Smooth muscle cell (in vitro differentiated cells): ENCODE measurements around the gene CCDC126. TPM values are rescaled to one million over a fixed set of nuclear protein-coding genes. Genes with fewer than 3 reads are reported as not detected.

Source experiments
- DNase-seq: peaks from one replicate; lab custom pipeline; 2025; ENCODE audit not compliant: unreplicated experiment; lab: John Stamatoyannopoulos, UW
- H2AFZ ChIP-seq: fragments of 200-600 bp; sonication (generic); 2 replicates; pipeline ENCODE4 v1.6.0; 2016; ENCODE audit warnings: antibody characterized with exemption, low read depth, mild to moderate bottlenecking
- H3F3A ChIP-seq: fragments of 200-600 bp; sonication (generic); 2 replicates; pipeline ENCODE4 v1.6.0; 2017; ENCODE audit warnings: antibody characterized with exemption, low read depth
- H3K27ac ChIP-seq: fragments of 200-600 bp; sonication (generic); 2 replicates; pipeline ENCODE4 v1.5.1; 2016; ENCODE audit warnings: low read depth, mild to moderate bottlenecking
- H3K27me3 ChIP-seq: fragments of 200-600 bp; sonication (generic); 2 replicates; pipeline ENCODE4 v1.6.1; 2016; ENCODE audit warnings: low read depth, mild to moderate bottlenecking
- H3K36me3 ChIP-seq: fragments of 200-600 bp; sonication (generic); 2 replicates; pipeline ENCODE4 v1.5.1; 2016; ENCODE audit warnings: low read depth
- H3K4me1 ChIP-seq: fragments of 200-600 bp; sonication (generic); 2 replicates; pipeline ENCODE4 v1.5.1; 2016; ENCODE audit warnings: low read depth
- H3K4me2 ChIP-seq: fragments of 200-600 bp; sonication (generic); 2 replicates; pipeline ENCODE4 v1.6.0; 2016; ENCODE audit warnings: mild to moderate bottlenecking
- H3K4me3 ChIP-seq: fragments of 200-600 bp; sonication (generic); 2 replicates; pipeline ENCODE4 v1.5.1; 2016; ENCODE audit warnings: mild to moderate bottlenecking
- H3K79me2 ChIP-seq: fragments of 200-600 bp; sonication (generic); 2 replicates; pipeline ENCODE4 v1.6.0; 2016; ENCODE audit warnings: low read depth, mild to moderate bottlenecking
- H3K9ac ChIP-seq: fragments of 200-600 bp; sonication (generic); 2 replicates; pipeline ENCODE4 v1.6.0; 2016; ENCODE audit warnings: low read depth
- H3K9me3 ChIP-seq: fragments of 200-600 bp; sonication (generic); replicated peaks from 2 replicates; pipeline ENCODE4 v1.5.1; 2016; ENCODE audit warnings: low read depth
- H4K20me1 ChIP-seq: fragments of 200-600 bp; sonication (generic); 2 replicates; pipeline ENCODE4 v1.6.0; 2016; ENCODE audit warnings: low read depth
- WGBS: methylation state at CpG from one replicate; pipeline ENCODE4 v1.1.7; 2016; ENCODE audit warnings: low lambda C conversion rate; 5-methylcytosine and 5-hydroxymethylcytosine counted together
- polyA plus RNA-seq: library from polyadenylated mRNA; unstranded; fragments of >200 nt; fragmentation: Nextera tagmentation; extraction: Ambion mirVana; gene quantifications from 2 replicates; pipeline ENCODE4 v1.2.1, GENCODE V29; 2016
- total RNA-seq: library from RNA; depleted of rRNA; stranded (reverse); fragments of >200 nt; gene quantifications from 2 replicates; pipeline ENCODE4 v1.2.3, GENCODE V29; 2014
- TF ChIP-seq, protein P1 (sequence below): fragments of 200-600 bp; sonication (generic); IDR thresholded peaks from 2 replicates; pipeline ENCODE4 v1.5.1; 2017; ENCODE audit warnings: borderline replicate concordance, mild to moderate bottlenecking, antibody characterized with exemption; ENCODE audit not compliant: insufficient read depth, poor library complexity, severe bottlenecking

Gene CCDC126
- total and polyA plus RNA-seq, 2 experiments from 2014 or later, result 9.5 to 23.2 TPM

DNA sequence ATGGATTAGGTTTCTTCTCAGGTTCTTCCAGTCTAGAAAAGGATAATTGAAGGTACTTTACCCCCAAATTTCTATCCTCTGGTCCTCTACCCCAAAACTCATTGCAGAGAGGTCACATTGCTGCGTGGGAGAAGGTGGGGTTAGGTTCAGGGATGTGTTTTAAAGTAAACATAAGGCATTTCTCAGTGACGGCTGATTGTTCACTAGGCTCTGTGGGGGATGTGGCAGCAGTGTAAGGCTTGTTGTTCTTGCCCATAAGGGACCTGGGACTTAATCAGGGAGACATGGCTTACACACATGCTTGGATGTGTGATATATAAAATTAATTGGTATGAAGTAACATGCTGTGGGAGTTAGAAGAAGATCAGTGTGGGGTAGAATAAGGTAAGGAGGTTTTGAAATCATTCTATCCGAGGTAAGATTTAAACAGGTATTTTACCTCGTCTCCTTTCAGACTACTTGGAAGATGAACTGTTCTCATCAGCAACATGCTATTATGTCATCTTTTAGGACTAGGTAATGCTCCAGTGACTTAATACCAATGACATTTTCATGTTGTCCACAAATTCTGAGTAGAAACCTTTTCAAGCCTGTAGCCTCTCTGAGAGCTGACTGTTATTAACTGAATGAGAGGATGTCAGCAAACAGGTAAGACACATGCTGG is 6.6 kb downstream of the CCDC126 start:
- Histone ChIP-seq H3F3A (no peaks in the 10 kb centered on the region), H3K9ac (no peak overlapping the region), H2AFZ (no peak overlapping the region), H3K4me2 (no peak overlapping the region), H3K4me1 (peaks cover 15% of the 10 kb centered on the region), H3K27me3 (no peaks in the 10 kb centered on the region), H3K27ac (no peak overlapping the region), H3K36me3 (no peaks in the 10 kb centered on the region), H4K20me1 (peaks cover 9% of the 10 kb centered on the region), H3K9me3 (no peaks in the 10 kb centered on the region), H3K4me3 (no peak overlapping the region), H3K79me2 (peaks cover 43% of the 10 kb centered on the region)
- TF ChIP-seq, protein P1, sequence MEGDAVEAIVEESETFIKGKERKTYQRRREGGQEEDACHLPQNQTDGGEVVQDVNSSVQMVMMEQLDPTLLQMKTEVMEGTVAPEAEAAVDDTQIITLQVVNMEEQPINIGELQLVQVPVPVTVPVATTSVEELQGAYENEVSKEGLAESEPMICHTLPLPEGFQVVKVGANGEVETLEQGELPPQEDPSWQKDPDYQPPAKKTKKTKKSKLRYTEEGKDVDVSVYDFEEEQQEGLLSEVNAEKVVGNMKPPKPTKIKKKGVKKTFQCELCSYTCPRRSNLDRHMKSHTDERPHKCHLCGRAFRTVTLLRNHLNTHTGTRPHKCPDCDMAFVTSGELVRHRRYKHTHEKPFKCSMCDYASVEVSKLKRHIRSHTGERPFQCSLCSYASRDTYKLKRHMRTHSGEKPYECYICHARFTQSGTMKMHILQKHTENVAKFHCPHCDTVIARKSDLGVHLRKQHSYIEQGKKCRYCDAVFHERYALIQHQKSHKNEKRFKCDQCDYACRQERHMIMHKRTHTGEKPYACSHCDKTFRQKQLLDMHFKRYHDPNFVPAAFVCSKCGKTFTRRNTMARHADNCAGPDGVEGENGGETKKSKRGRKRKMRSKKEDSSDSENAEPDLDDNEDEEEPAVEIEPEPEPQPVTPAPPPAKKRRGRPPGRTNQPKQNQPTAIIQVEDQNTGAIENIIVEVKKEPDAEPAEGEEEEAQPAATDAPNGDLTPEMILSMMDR, result no peak
- WGBS, result 84% methylated on average over 4 of the region's 4 CpGs
- no peak for DNase-seq

DNA sequence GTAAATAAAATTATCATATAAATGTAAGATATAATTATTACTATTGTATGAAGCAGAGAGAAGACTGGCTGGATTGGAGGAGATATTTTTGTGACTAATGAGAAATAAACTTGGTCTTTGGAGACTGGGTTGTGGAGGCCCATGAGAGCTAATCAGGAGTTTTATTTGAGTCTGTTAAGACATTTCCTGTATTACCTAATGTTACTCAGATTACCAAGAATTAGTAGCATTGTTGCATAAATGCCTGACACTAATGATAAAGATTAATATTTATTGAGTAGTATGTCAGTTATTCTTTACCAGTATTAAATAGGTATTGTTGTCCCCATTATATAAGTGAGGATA is 7.1 kb downstream of the CCDC126 start:
- TF ChIP-seq, protein P1, result no peak
- DNase-seq, result no peak
- no peaks in the 10 kb centered on the region for H3K27me3 ChIP-seq

DNA sequence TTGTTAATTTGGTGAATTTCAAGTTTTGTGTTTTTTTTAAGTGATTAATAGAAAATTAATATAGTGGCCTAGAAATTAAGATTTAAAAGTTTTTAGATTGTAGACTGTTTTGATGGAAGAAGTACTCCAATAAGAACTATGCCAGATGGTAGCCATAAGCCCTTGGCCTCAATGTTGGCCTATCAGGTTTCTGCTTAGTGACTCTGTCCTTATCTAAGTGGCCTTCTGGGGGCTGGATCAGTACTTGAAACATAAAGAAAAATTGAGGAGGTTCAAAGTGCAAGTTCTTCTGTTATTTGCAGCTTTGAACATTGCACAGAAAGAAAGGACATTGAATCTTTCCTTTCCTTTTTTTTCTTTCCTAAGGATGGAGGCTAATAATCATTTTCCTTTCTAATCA is 9.9 kb downstream of the CCDC126 start:
- H2AFZ ChIP-seq, result no peak overlapping the region
- peaks cover 15% of the 10 kb centered on the region for H3K4me1 ChIP-seq
- DNase-seq, result no peak
- no peak overlapping the region for H3K4me3 ChIP-seq
- peaks cover 7% of the 10 kb centered on the region for H3K36me3 ChIP-seq
- no peaks in the 10 kb centered on the region for H3K9me3 ChIP-seq
- TF ChIP-seq, protein P1, result no peak
- no peak overlapping the region for H3K27ac ChIP-seq
- no peaks in the 10 kb centered on the region for H3K27me3 ChIP-seq
- no peak overlapping the region for H3K4me2 ChIP-seq
- peaks cover 5% of the 10 kb centered on the region for H4K20me1 ChIP-seq
- no peaks in the 10 kb centered on the region for H3F3A ChIP-seq
- H3K79me2 ChIP-seq, result peaks cover 23% of the 10 kb centered on the region
- H3K9ac ChIP-seq, result no peak overlapping the region

More for the DNA sequence above, 7.1 kb downstream of the CCDC126 start:
- H3K27ac ChIP-seq, result no peak overlapping the region
- no peak overlapping the region for H3K4me3 ChIP-seq
- H3K79me2 ChIP-seq, result peaks cover 38% of the 10 kb centered on the region
- H3K9me3 ChIP-seq, result no peaks in the 10 kb centered on the region
- H3F3A ChIP-seq, result no peaks in the 10 kb centered on the region
- H3K36me3 ChIP-seq, result no peaks in the 10 kb centered on the region
- H2AFZ ChIP-seq, result no peak overlapping the region
- H4K20me1 ChIP-seq, result peaks cover 9% of the 10 kb centered on the region
- no peak overlapping the region for H3K4me2 ChIP-seq
- peaks cover 15% of the 10 kb centered on the region for H3K4me1 ChIP-seq
- no peak overlapping the region for H3K9ac ChIP-seq

DNA sequence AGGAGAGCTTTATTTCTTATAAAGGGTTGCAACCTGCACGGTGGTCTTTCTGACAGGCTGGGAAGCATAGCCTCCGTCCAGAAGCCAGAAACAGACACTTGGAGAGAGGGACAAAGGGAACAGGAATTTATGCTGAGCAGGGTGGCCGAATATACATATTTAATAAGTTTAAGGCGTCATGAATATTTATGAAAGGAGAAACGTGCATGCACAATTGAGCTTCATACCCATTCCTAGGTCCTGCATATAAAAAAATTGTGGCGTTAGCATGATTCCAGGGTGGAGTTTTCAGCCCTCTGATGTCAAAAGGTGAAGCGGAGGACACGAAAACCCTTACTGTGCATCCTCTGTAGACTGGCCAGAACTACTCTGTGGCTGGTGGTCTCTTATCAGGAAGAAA is 10.7 kb downstream of the CCDC126 start:
- Histone ChIP-seq H3K36me3 (peaks cover 9% of the 10 kb centered on the region), H3K79me2 (peaks cover 21% of the 10 kb centered on the region), H3F3A (no peaks in the 10 kb centered on the region), H3K9ac (no peak overlapping the region), H3K9me3 (no peaks in the 10 kb centered on the region), H3K4me1 (peaks cover 15% of the 10 kb centered on the region), H3K27me3 (no peaks in the 10 kb centered on the region), H3K4me2 (no peak overlapping the region), H3K4me3 (no peak overlapping the region), H4K20me1 (peaks cover 5% of the 10 kb centered on the region), H3K27ac (no peak overlapping the region), H2AFZ (no peak overlapping the region)
- TF ChIP-seq, protein P1, result no peak
- DNase-seq, result no peak
- WGBS, result 97% methylated on average over 8 of the region's 8 CpGs
